Testis (tissue), 3 donors: Measurements from ENCODE around the gene AMIGO1. TPM values are rescaled to one million over a fixed set of nuclear protein-coding genes. Genes with fewer than 3 reads are reported as not detected.
"Not testable (repeated sequence)": the region's sequence is repeated elsewhere in the genome, so short reads cannot be mapped to it uniquely, and the experiment has no call there.

Experiments
- DNase-seq: peaks from one replicate; pipeline ENCODE4 v3.0.0-alpha.2; 2019
- H3K27ac ChIP-seq, 2 donors: fragments of 200-600 bp; sonication (generic); one replicate each; pipeline ENCODE4 v1.5.1; 2019
- H3K27me3 ChIP-seq: fragments of 200-600 bp; sonication (generic); one replicate; pipeline ENCODE4 v1.5.1; 2019
- H3K36me3 ChIP-seq: fragments of 200-600 bp; sonication (generic); one replicate; pipeline ENCODE4 v1.5.1; 2017; ENCODE audit warnings: low read depth; ENCODE audit errors: missing control alignments
- H3K4me1 ChIP-seq: fragments of 200-600 bp; sonication (generic); one replicate; pipeline ENCODE4 v1.5.1; 2019
- H3K4me3 ChIP-seq, 2 donors: fragments of 200-600 bp; sonication (generic); one replicate each; pipeline ENCODE4 v1.5.1; 2017 to 2019
- H3K9me3 ChIP-seq: fragments of 200-600 bp; sonication (generic); one replicate; pipeline ENCODE4 v1.5.1; 2017
- CTCF ChIP-seq, 3 experiments: fragments of 450-650 bp in 2 of 3; fragments of 200-600 bp in 1 of 3; sonication (generic) in 1 of 3; IDR thresholded peaks; one replicate each; pipeline ENCODE4 v1.5.1; 2016 to 2019; ENCODE audit warnings: antibody characterized with exemption in 3 of 3, mild to moderate bottlenecking in 2 of 3, moderate library complexity in 1 of 3
- POLR2A ChIP-seq: fragments of 450-650 bp; IDR thresholded peaks from one replicate; pipeline ENCODE4 v1.6.1; 2017; ENCODE audit warnings: antibody characterized with exemption, mild to moderate bottlenecking, moderate library complexity
- whole genome bisulfite sequencing, 2 donors: methylation state at CpG; one replicate each; pipeline ENCODE4 v1.1.5; 2018; 5-methylcytosine and 5-hydroxymethylcytosine counted together
- intact Hi-C: fragments of 100-400 bp; cut with DNase I; formaldehyde crosslinking; loops from one replicate; pipeline ENCODE4 v1.15.1; 2023; ENCODE audit warnings: low total_unique reads
- polyA plus RNA-seq: library from polyadenylated mRNA; stranded (reverse); fragments of 350-450 nt; fragmentation: Illumina TruSeq; extraction: RNeasy Lipid Tissue Mini Kit (QIAGEN cat#74804); gene quantifications from one replicate; pipeline ENCODE4 v1.2.3, GENCODE V29; 2014; ENCODE audit warnings: low read depth, low replicate concordance; ENCODE audit not compliant: insufficient read depth
- total RNA-seq, 2 donors: library from RNA; depleted of rRNA; stranded (reverse); fragments of >200 nt; gene quantifications; one replicate each; pipeline ENCODE4 v1.2.3, GENCODE V29; 2016

AMIGO1 gene
- total and polyA plus RNA-seq, 3 donors from 2014 or later = 5.1 to 6.7 (median 6.0) TPM

DNA sequence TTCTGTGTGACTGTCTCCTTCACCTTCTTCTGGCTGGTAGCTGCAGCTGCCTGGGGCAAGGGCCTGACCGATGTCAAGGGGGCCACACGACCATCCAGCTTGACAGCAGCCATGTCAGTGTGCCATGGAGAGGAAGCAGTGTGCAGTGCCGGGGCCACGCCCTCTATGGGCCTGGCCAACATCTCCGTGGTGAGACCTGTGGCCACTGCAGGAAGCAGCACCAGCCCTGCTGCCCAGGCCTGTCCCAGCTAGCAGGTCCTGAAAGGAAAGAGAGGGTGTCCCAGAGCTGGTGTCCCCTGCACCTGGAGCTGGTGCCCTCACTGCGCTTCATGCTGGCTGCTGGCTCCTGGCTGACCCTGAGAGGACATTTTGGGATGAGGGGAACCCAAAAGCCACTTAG, 31.7 kb downstream of the AMIGO1 start:
- intact Hi-C loops = no loop called here
- H3K27me3 ChIP-seq = no peaks in the 10 kb centered on the region
- H3K27ac ChIP-seq = no peak overlapping the region
- TF ChIP-seq CTCF (IDR thresholded peaks at IDR 0.05) = no peak
- no peak for TF ChIP-seq POLR2A
- no peak overlapping the region for H3K4me3 ChIP-seq
- 72 to 94% methylated on average over 5 to 6 of the region's 6 CpGs for WGBS, 2 donors
- H3K36me3 ChIP-seq = no peaks in the 10 kb centered on the region
- no peaks in the 10 kb centered on the region for H3K9me3 ChIP-seq
- DNase-seq = peak; percentile 8
- peaks cover under 1% of the 10 kb centered on the region for H3K4me1 ChIP-seq

- TF ChIP-seq POLR2A (no peak), CTCF (IDR thresholded peaks at IDR 0.05) (no peak)
- H3K27me3 ChIP-seq = no peaks in the 10 kb centered on the region
- 90 to 96% methylated on average over 8 of the region's 8 CpGs for WGBS, 2 donors
- no peak overlapping the region for H3K4me3 ChIP-seq
- H3K27ac ChIP-seq = no peak overlapping the region
- intact Hi-C loops = no loop called here
- peak; percentile 11 for DNase-seq
- H3K9me3 ChIP-seq = no peaks in the 10 kb centered on the region
- no peaks in the 10 kb centered on the region for H3K36me3 ChIP-seq
- H3K4me1 ChIP-seq = no peaks in the 10 kb centered on the region
Observed at GRCh38 chr1:109476825-109477224, 32.7 kb downstream of the AMIGO1 start.

- Histone ChIP-seq H3K4me1 (peaks cover 3% of the 10 kb centered on the region), H3K4me3 (no peak overlapping the region), H3K27me3 (no peaks in the 10 kb centered on the region), H3K27ac (no peak overlapping the region), H3K36me3 (no peaks in the 10 kb centered on the region), H3K9me3 (no peaks in the 10 kb centered on the region)
- intact Hi-C loops = no loop called here
- DNase-seq = peak; percentile 1
- no peak for TF ChIP-seq CTCF (IDR thresholded peaks at IDR 0.05)
- WGBS, 2 donors = 86 to 87% methylated on average over 9 of the region's 9 CpGs
Observed at GRCh38 chr1:109475261-109475660, 34.3 kb downstream of the AMIGO1 start.

GRCh38 chr1:109474697-109475096, 34.8 kb downstream of the AMIGO1 start:
- Histone ChIP-seq H3K27me3 (no peaks in the 10 kb centered on the region), H3K36me3 (no peaks in the 10 kb centered on the region), H3K9me3 (no peaks in the 10 kb centered on the region), H3K27ac (no peak overlapping the region), H3K4me1 (peaks cover 9% of the 10 kb centered on the region), H3K4me3 (no peak overlapping the region)
- TF ChIP-seq POLR2A (no peak), CTCF (IDR thresholded peaks at IDR 0.05) (no peak)
- peak; percentile 9 for DNase-seq
- intact Hi-C loops = no loop called here
- WGBS, 2 donors = 89 to 90% methylated on average over 1 of the region's 1 CpG

DNA sequence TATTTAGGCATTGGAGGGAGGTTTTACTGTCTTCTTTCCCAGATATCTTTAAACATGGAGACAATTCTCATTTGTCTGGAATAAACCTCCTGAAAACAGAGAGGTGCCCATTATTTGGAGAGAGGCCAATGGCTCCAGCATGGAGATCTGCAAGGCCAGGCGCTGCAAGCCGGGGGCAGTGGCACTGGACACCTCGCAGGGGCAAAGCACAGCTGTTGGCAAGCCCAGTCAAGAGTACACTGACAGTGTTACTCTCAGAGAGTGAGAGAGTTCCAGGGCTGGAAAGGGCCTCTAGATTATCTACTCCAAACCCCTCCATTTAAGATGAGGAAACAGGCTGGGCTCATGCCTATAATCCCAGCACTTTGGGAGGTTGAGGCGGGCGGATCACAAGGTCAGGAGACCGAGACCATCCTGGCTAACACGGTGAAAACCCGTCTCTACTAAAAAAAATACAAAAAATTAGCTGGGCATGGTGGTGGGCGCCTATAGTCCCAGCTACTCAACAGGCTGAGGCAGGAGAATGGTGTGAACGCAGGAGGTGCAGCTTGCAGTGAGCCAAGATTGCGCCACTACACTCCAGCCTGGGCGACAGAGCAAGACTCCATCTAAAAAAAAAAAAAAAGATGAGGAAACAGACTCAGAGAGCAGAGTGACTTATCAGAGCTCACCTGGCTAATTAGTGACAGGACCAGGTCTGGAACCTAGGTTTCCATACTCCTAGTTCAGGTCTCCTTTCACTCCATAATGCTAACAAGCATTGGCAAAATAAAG, 36.1 kb downstream of the AMIGO1 start:
- peak; percentile 69 for DNase-seq
- H3K4me3 ChIP-seq, H3K9me3 ChIP-seq, H3K36me3 ChIP-seq, intact Hi-C loops, H3K27me3 ChIP-seq, H3K4me1 ChIP-seq, H3K27ac ChIP-seq: not testable (repeated sequence)
- WGBS, 2 donors = 76 to 81% methylated on average over 12 of the region's 12 CpGs
